HG03039 (cell line): Measurements from ENCODE around the gene KPTN.

ENCODE experiments used
- ATAC-seq: cut with Tn5 transposase; IDR thresholded peaks from one replicate; pipeline ENCODE4 v1.9.1; 2021; ENCODE audit warnings: mild to moderate bottlenecking, moderate library complexity; ENCODE audit not compliant: unreplicated experiment

KPTN gene

GRCh38 chr19:47437500-47437899, 46.5 kb downstream of the KPTN start:
- ATAC-seq: no peak

- ATAC-seq: no peak
Observed at GRCh38 chr19:47436712-47437401, 47.2 kb downstream of the KPTN start.

- ATAC-seq: no peak
Observed at GRCh38 chr19:47435883-47436417, 48.1 kb downstream of the KPTN start.

GRCh38 chr19:47435196-47435595, 48.8 kb downstream of the KPTN start:
- no peak for ATAC-seq

GRCh38 chr19:47434088-47434487, 49.9 kb downstream of the KPTN start:
- no peak for ATAC-seq

- ATAC-seq: no peak
Observed at GRCh38 chr19:47433121-47433520, 50.9 kb downstream of the KPTN start.

- ATAC-seq: no peak
Observed at GRCh38 chr19:47432499-47432898, 51.5 kb downstream of the KPTN start.

GRCh38 chr19:47432091-47432490, 51.9 kb downstream of the KPTN start:
- ATAC-seq: no peak

- no peak for ATAC-seq
Observed at GRCh38 chr19:47430041-47430802, 53.8 kb downstream of the KPTN start.

GRCh38 chr19:47429140-47429793, 54.8 kb downstream of the KPTN start:
- no peak for ATAC-seq

GRCh38 chr19:47428177-47428894, 55.7 kb downstream of the KPTN start:
- ATAC-seq: no peak

- no peak for ATAC-seq
Observed at GRCh38 chr19:47427241-47428176, 56.5 kb downstream of the KPTN start.
